Left ventricle myocardium inferior (tissue), 1 donor: ENCODE results near the gene HID1. TPM values are rescaled to one million over a fixed set of nuclear protein-coding genes. Genes with fewer than 3 reads are reported as not detected.

Experiments
- DNase-seq: peaks from one replicate; pipeline ENCODE4 v3.0.0-alpha.2; 2020
- H3K27ac ChIP-seq: fragments of 200-600 bp; replicated peaks from 2 replicates; pipeline ENCODE4 v1.8.0; 2021
- H3K27me3 ChIP-seq: fragments of 200-600 bp; 2 replicates; pipeline ENCODE4 v1.8.0; 2021; ENCODE audit warnings: low read depth
- H3K36me3 ChIP-seq: fragments of 200-600 bp; 2 replicates; pipeline ENCODE4 v1.8.0; 2021
- H3K4me1 ChIP-seq: fragments of 200-600 bp; 2 replicates; pipeline ENCODE4 v1.8.0; 2021
- H3K4me3 ChIP-seq: fragments of 200-600 bp; 2 replicates; pipeline ENCODE4 v1.8.0; 2021; ENCODE audit warnings: mild to moderate bottlenecking, moderate library complexity
- H3K9me3 ChIP-seq: fragments of 200-600 bp; replicated peaks from 2 replicates; pipeline ENCODE4 v1.8.0; 2021
- intact Hi-C: fragments of 100-400 bp; cut with micrococcal nuclease; formaldehyde crosslinking; loops from one replicate; pipeline ENCODE4 v1.11.0; 2022
- total RNA-seq: library from RNA; stranded (reverse); fragmentation: NEBNext Ultra II Directional; extraction: Animal tissue kit (Norgen Biotek cat#: 25700); gene quantifications from one replicate; pipeline ENCODE4 v1.2.1, GENCODE V29; 2021
- TF ChIP-seq, protein P1 (sequence below): fragments of 200-600 bp; IDR thresholded peaks from 2 replicates; pipeline ENCODE4 v1.8.0; 2021; ENCODE audit warnings: antibody characterized with exemption, mild to moderate bottlenecking, borderline replicate concordance
- donor health status: DM: no; HTN: yes; CAD: no; lungs with severe emphysema.

HID1 gene
- total RNA-seq, 1 donor from 2014 or later: 7.2 TPM

DNA sequence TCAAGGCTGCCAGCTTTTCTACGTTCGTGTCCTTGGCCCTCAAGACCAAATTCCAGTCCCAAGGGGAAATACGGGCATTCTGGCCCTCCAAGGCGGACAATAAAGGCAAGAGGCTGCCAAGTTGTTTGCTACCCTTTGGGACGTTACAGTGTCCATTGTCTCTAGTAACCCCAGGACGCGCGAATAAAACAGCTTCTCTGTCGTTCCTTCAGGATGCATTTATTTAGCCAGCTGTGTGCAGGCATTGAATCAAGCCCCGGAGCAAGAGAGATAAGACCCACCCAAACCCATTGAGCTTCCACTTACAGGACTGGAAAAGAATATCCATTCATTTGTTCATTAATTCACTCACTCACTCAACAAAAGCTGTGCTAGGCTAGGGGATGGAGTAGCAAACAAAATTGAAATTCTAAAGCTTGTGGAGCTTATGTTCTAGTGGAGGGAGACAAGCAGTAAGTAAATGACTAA is 40.6 kb upstream of the HID1 start:
- Histone ChIP-seq H3K4me1 (peaks cover 34% of the 10 kb centered on the region), H3K4me3 (peak overlapping the region; percentile 87), H3K27me3 (no peaks in the 10 kb centered on the region), H3K27ac (peak overlapping the region; percentile 95), H3K9me3 (no peaks in the 10 kb centered on the region), H3K36me3 (peaks cover 10% of the 10 kb centered on the region)
- no peak for DNase-seq
- TF ChIP-seq, protein P1, sequence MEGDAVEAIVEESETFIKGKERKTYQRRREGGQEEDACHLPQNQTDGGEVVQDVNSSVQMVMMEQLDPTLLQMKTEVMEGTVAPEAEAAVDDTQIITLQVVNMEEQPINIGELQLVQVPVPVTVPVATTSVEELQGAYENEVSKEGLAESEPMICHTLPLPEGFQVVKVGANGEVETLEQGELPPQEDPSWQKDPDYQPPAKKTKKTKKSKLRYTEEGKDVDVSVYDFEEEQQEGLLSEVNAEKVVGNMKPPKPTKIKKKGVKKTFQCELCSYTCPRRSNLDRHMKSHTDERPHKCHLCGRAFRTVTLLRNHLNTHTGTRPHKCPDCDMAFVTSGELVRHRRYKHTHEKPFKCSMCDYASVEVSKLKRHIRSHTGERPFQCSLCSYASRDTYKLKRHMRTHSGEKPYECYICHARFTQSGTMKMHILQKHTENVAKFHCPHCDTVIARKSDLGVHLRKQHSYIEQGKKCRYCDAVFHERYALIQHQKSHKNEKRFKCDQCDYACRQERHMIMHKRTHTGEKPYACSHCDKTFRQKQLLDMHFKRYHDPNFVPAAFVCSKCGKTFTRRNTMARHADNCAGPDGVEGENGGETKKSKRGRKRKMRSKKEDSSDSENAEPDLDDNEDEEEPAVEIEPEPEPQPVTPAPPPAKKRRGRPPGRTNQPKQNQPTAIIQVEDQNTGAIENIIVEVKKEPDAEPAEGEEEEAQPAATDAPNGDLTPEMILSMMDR: no peak
- intact Hi-C loops: no loop called here

DNA sequence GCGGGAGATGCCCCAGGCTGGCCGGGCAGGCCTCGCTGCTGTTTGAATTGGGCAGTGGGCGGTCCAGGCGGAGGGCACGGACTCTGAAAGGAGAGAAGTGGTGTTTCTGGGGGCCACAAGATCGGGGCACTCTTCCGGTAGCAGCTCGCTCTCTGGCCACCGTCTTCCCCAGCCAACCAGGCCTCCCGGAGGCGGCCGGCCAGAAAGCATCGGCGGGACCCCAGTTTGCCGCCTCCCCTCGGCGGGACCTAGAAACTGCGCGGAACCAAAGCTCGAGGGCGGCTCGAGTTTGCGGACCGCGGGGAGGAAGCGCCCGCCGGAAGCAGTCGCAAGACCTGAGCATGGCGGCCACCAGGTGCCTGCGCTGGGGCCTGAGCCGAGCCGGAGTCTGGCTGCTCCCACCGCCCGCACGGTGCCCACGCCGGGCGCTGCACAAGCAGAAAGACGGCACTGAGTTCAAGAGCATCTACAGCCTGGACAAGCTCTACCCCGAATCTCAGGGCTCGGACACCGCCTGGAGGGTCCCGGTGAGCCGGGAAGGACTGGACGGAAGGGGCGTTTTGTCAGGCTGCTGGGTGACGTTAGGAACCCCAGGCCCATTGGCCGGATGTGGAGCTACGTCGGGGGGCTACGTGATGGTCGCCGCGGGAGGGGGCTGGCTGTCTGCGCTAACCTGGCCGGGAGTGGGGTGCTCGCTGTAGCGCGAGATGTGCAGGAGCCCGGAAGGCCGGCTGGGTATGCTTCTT is 40.0 kb upstream of the HID1 start, which contains the start of gene MRPL58:
Gene MRPL58, plus strand, starts transcription at position 325 of the 746 bp plus-strand sequence. Its CDS starts 17 bp downstream, at position 342.
- TF ChIP-seq, protein P1: peak; percentile 74
- Histone ChIP-seq H3K4me1 (peaks cover 34% of the 10 kb centered on the region), H3K27ac (peak within 1 kb of the TSS; percentile 95), H3K36me3 (peaks cover 4% of the 10 kb centered on the region), H3K27me3 (no peaks in the 10 kb centered on the region), H3K9me3 (no peaks in the 10 kb centered on the region), H3K4me3 (peak within 1 kb of the TSS; percentile 87)
- peak; percentile 85 for DNase-seq
- intact Hi-C loops: no loop called here

DNA sequence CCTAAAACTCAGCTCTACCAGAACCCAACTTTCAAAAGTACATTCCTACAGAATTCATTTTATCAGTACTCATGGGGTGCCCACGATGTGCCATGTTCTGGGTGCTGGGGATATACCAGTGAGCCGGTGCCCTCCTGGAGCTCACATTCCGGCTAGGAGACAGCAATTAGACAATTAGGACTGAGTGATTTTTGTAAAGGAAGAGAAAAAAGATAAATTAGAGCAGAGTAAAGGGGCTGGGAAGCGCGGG is 39.5 kb upstream of the HID1 start:
- intact Hi-C loops: no loop called here

DNA sequence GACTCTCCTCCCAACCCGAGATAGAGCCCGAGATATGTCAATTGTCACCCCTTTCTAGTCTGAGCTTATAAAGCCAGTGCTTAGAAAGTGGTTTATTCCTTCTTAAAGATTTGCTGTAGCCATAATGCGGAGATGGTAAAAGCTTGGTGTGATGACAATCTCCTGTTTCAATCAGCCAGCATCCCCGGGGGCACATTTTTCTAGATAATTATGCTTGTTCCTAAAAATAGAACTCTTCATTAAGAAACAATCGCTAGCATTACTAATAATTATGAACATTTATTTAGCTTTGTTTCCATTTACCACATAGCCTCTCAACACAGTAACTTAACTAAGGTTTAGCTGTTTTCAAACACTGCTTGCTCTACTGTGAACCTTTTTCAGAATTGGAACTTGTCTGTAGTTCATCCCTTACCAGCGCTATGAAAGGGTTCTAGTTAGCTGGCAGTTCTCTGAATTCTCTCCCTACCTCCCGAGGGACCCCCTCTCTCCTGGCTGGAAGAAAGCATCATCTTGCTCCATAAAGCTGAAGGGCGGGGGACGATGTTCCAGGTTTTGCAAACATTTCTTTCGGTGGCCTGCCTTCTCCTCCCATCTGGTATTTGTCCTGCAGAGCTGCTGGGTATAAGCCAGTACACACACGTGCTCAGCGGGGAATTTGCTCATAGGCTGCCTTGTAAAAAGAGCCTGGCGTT is 39.0 kb upstream of the HID1 start:
- H3K4me3 ChIP-seq: peak overlapping the region; percentile 87
- TF ChIP-seq, protein P1: no peak
- H3K27ac ChIP-seq: peak overlapping the region; percentile 95
- H3K4me1 ChIP-seq: peaks cover 34% of the 10 kb centered on the region
- H3K27me3 ChIP-seq: no peaks in the 10 kb centered on the region
- H3K9me3 ChIP-seq: no peaks in the 10 kb centered on the region
- intact Hi-C loops: no loop called here
- DNase-seq: peak; percentile 61
- H3K36me3 ChIP-seq: peaks cover under 1% of the 10 kb centered on the region

More for the DNA sequence above, 39.5 kb upstream of the HID1 start:
- Histone ChIP-seq H3K9me3 (no peaks in the 10 kb centered on the region), H3K27ac (peak overlapping the region; percentile 95), H3K4me1 (peaks cover 34% of the 10 kb centered on the region), H3K4me3 (peak overlapping the region; percentile 87), H3K27me3 (no peaks in the 10 kb centered on the region), H3K36me3 (no peaks in the 10 kb centered on the region)
- DNase-seq: no peak
- TF ChIP-seq, protein P1: no peak

DNA sequence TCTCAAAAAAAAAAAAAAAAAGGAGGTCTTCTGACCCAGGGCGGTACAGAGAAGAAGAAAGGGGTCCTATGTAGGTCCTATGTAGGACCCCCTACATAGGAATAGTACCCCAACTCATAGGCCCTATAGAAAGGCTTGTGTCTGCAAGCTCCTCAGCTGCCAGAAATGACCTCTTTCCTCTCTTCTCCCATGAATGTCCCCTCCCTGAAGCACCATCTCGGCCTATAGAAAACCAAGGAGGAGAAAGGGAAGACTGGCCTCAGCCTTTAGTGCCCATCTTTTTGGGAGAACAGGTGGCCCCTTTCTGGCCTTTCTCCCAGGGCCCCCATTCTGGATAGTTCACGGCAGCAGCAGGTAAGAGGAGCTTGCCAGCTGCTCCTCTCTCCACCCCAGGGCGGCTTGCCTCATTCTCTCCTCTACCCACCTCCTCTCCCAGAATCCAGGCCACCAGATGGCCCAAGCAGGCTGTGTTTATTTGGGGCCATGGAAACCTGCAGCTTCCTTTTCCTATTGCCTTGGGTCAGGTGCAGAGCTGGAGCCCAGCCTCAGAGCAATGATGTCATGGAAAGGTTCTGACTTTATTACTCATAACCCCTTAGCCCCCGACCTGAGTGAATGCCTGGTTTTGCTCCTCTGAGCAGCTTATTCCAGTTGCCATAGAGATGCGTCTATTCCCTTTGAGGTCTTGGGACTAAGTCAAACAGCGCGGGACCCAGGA is 38.3 kb upstream of the HID1 start:
- intact Hi-C loops: no loop called here
- TF ChIP-seq, protein P1: no peak
- Histone ChIP-seq H3K4me1 (peaks cover 34% of the 10 kb centered on the region), H3K27ac (peak overlapping the region; percentile 95), H3K4me3 (peak overlapping the region; percentile 87), H3K9me3 (no peaks in the 10 kb centered on the region), H3K36me3 (peaks cover 5% of the 10 kb centered on the region), H3K27me3 (no peaks in the 10 kb centered on the region)
- DNase-seq: peak; percentile 54
